Measurements from ENCODE around the gene SLC25A27.
"Not testable (repeated sequence)": the region's sequence is repeated elsewhere in the genome, so short reads cannot be mapped to it uniquely, and the experiment has no call there.

Gene SLC25A27

DNA sequence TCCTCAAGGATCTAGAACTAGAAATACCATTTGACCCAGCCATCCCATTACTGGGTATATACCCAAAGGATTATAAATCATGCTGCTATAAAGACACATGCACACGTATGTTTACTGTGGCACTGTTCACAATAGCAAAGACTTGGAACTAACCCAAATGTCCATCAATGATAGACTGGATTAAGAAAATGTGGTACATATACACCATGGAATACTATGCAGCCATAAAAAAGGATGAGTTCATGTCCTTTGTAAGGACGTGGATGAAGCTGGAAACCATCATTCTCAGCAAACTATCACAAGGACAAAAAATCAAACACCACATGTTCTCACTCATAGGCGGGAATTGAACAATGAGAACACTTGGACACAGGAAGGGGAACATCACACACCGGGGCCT is 4.7 kb upstream of the SLC25A27 start:
- not testable (repeated sequence) for H3K4me3 ChIP-seq (ENCODE audit: low read length); DNase-seq (ENCODE audit: low read depth, low spot score)

DNA sequence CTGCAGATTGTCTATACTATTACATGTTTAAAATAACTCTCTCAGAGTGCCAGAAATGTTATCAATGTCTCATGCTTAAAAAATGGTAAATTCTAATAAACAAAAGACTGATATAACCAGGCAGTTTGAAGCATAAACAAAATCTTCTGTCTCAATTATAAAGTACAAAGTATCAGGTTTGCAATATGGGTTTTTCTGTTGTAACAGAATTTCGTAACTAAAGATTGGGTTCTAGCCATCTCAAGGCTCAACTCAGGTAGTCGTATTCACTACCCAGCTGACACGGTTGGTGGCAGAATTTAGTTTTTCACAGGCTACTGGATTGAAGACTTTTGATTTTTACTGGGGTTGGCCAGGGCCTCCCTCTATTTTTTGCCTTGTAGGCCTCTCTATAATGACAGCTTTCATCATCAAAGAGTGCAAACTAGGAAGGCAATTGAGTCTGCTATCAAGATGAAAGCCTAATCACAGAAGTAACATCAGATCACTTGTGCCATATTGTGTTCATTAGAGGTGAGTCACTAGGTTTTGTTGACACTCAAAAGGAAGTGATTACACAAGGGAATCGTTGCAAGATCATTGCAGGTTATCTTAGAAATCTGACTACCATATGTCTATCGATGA is 3.8 kb upstream of the SLC25A27 start:
- no peak overlapping the region for H3K4me3 ChIP-seq (ENCODE audit: low read length)
- no peak for DNase-seq (ENCODE audit: low read depth, low spot score)

DNA sequence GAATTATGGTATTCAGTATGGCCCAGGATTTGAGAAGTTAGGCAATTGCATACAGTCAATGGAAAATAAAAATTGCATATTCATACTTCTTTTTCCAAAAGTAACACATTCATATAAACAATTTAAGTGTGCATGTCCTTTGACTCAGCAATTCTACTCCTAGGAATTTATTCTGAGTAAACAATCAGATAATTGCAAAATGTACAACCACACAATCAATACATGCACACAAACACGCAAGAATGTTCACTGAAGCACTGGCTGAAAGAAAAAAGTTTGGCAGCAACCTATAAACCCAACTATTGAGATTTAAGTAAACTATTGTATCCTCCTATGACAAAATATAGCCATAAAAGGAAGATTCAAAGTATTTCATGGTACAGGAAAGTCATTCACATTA is 1.8 kb upstream of the SLC25A27 start:
- DNase-seq (ENCODE audit: low read depth, low spot score), result no peak
- H3K4me3 ChIP-seq (ENCODE audit: low read length), result no peak overlapping the region

DNA sequence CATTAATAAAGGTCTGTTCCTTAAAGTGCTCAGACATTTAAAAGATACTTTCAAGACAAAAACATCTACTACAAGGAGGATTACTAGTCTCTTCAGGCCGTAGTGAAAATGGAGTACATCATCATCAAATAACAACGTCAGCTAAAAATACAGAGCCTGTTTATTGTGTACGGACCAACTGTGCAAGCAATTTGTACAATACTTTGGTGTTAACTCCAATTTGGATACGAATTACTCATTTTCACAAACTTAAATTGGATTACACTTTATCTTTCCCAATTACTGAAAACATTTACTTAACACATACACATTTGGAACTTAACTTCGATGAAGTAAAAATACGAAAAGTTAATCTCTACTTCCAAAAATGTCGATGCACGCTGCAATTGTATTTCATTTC is 959 bp upstream of the SLC25A27 start:
- no peak for DNase-seq (ENCODE audit: low read depth, low spot score)
- H3K4me3 ChIP-seq (ENCODE audit: low read length), result no peak overlapping the region

DNA sequence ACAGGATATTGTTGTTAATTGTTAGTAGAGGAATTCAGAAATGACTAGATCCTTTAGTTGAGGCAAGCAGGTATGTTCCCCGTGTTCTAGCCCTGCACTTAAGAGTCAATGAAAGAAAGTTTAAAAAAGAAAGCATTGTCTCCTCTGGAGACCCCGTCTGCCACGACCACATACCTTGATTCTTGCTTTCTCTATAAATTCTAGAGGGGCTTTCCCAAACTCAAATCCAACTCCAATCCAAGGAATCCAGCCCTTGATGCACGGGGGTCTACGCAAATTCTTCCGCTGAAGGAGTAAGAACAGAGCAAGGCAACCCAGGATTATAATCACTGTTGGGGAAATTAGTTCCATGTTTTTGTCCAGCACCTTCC is 558 bp upstream of the SLC25A27 start:
- H3K4me3 ChIP-seq (ENCODE audit: low read length), result peak overlapping the region; percentile 65
- DNase-seq (ENCODE audit: low read depth, low spot score), result no peak

DNA sequence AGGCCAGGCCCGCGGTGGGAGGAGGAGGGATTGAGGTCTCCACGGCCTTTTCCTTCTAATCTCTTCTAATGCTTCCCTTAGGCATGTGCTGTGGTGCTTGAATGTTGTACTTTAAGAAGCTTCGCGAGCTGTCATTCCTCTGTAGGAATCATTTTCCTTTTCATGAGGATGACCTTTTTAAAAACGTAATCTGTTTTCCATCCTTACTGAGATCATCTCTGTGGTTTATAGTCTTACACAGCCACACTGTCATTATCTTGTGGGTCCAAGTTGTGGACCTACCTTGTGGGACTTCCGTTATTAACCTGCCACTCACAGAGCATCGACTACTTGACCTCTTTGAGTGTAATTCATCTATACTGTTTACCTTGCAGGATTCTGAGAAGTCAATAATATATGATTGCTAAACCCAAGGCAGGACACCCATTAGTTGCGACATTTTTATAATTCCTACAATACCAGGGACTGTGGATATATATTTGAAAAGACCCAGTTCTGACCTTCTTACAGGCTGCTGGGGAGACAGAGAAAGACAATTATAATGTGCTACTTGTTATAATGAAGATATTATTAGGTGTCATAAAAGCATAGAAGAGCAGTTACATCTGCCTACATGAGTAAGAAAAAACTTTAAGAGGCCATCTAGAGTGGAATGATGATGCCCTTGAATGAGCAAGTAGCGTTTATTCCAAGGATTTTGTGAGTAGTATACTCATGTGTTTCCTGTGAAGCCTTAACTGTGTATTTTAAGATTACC is 842 bp downstream of the SLC25A27 start:
- H3K4me3 ChIP-seq (ENCODE audit: low read length), result peak overlapping the region; percentile 65

DNA sequence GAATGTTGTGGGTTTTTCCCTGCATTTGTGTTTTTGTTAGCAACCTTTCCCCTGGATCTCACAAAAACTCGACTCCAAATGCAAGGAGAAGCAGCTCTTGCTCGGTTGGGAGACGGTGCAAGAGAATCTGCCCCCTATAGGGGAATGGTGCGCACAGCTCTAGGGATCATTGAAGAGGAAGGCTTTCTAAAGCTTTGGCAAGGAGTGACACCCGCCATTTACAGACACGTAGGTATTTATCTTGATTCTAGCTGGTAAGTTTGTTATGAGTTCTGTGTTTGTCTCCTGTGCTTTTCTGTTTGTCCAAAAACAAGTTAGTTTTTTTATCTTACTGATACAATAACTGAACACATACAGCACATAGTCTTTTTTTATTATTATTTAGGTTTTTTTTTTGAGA is 3.0 kb downstream of the SLC25A27 start:
- peak; percentile 24 for DNase-seq (ENCODE audit: low read depth, low spot score)
- no peak overlapping the region for H3K4me3 ChIP-seq (ENCODE audit: low read length)

More for the DNA sequence above, 842 bp downstream of the SLC25A27 start:
- no peak for DNase-seq (ENCODE audit: low read depth, low spot score)

DNA sequence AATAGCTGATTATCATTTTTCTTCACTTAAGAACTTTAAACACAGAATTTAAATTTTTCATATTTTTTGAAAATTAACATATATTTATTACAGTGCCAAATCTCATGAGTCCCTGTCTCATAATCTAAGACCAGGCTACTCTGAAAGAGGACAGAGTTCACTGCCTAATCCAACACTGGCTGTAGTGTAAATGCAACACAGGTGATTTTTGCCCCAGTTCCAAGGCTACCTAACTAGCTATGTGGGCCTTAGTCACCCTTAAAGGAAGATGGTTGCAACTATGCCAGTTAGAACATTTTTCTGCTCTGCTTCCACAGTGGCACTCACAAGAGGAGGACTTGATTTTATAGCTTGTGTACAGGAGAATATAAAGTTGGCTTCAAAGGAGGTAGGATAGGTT is 4.9 kb downstream of the SLC25A27 start:
- no peak for DNase-seq (ENCODE audit: low read depth, low spot score)
- no peak overlapping the region for H3K4me3 ChIP-seq (ENCODE audit: low read length)

DNA sequence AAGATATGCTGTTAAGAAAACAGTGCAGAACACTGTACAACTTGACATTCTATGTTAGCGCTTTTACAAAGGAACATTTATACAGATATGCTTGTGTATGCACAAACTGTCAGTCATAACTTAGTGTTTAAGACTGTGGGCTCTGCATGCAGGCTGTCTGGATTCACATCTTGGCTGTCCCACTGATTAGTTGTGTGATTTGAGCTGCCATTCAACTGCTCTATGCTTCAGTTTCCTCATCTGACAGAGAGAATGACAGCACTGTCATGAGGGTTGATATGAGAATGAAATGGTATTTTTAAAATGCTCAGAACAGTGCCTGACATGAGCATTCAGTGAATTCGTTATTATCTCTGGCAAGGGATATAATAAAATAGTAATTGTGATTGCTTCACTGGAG is 8.7 kb downstream of the SLC25A27 start:
- DNase-seq (ENCODE audit: low read depth, low spot score), result no peak
- H3K4me3 ChIP-seq (ENCODE audit: low read length), result no peak overlapping the region

DNA sequence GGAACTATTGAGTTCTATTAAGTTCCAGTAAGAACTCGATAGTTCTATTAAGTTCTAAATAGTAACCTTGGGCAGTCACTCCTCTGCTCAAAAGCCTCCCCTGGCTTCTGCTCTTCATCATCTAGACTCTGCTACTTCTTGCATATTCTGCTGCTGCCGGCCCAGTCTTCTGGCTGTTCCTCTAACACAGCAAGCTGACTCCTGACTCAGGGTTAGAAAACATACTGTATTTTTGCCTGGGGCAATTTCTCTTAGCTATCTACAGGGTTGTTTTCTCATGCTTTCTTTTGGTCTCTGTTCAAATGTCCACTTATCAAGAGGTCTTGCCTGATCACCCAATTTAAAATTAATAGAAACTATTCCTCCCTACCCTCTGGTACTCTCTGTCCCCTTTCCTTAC is 14.6 kb downstream of the SLC25A27 start:
- no peak for DNase-seq (ENCODE audit: low read depth, low spot score)
- no peak overlapping the region for H3K4me3 ChIP-seq (ENCODE audit: low read length)

DNA sequence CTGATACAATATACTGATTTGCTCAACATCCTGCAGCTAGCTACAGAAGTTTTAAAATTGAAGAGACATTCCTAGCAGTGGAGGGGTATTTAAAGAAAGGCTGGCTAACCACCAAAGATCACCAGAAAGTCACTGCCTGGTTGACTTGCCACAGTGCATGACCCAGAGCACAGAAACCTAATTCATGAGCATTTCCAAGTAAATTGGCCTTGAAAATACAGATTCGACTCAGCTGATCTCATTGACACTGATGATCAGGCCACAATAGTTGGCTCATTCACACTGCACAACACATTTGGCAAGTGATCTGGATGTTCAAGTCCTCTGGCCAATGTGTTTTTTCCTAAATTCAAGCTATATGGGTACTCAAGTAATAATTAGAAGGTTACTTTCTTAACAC is 21.6 kb downstream of the SLC25A27 start:
- DNase-seq (ENCODE audit: low read depth, low spot score), result no peak
- H3K4me3 ChIP-seq (ENCODE audit: low read length), result no peak overlapping the region

DNA sequence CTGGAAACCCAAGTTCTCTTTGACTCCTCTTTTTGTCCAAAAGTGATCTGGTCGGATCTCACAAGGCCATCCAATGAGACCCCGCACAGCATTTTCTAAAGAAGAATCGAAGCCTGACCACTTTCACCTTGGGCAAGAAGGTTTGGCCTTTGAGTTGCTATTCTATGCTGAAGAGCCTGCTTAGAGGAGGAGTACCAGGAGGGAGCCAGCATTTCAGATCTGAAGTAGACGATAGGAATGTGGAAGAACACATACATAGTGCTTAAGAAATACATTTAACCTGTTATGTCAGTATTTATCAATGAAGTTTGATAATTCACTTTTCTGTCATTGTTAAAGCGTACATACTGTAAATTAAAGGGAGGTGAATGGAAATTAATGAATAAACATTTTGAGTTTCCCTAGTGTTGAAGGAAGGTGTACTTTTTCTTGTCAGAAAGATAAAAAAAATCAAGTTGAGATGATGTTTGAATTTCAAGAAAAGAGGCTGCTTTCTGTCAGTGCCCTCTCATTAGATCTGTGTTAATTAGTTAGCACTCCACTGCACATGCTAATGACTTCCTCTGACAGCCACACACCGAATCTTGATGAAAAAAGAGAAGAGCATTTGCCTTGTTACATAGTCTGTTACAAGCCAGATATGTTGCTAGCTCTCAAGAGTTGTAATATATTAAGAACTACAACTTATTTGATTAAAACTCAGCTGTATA is 24.0 kb downstream of the SLC25A27 start:
- no peak for DNase-seq (ENCODE audit: low read depth, low spot score)
- H3K4me3 ChIP-seq (ENCODE audit: low read length), result no peak overlapping the region

DNA sequence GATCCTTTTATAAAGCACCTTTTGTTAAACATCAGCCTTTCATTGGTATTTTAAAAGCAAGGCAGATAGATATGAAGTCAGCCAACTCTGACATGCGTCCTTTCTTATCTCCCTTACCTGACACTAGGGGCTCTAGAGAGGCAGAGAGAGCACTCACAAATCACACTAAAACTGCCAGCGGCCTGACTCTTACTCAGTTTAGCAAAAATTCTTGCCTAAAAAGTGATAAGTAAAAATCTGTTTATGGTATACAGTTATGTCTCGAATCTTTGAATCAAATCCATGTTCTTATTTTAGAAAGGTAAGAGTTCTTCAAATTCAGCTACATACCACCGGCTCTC is 24.5 kb downstream of the SLC25A27 start:
- peak; percentile 21 for DNase-seq (ENCODE audit: low read depth, low spot score)
- no peak overlapping the region for H3K4me3 ChIP-seq (ENCODE audit: low read length)

DNA sequence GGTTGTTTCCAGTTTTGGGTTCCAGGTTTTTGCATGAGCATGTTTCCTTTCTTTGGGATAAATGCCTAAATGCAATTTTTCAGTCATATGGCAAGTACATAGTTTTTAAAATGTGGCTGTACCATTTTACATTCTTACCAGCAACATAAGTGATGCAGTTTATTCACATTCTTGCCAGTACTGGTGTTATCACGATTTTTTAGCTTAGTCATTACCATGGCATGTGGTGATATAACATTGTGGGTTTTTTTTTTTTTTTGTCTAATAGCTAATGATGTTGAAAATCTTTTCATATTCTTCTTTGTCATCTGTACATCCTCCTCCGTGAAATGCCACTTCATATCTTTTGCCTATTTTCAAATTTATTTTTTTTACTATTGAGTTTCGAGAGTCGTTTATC is 32.0 kb downstream of the SLC25A27 start:
- H3K4me3 ChIP-seq (ENCODE audit: low read length), result no peak overlapping the region
- DNase-seq (ENCODE audit: low read depth, low spot score), result no peak

DNA sequence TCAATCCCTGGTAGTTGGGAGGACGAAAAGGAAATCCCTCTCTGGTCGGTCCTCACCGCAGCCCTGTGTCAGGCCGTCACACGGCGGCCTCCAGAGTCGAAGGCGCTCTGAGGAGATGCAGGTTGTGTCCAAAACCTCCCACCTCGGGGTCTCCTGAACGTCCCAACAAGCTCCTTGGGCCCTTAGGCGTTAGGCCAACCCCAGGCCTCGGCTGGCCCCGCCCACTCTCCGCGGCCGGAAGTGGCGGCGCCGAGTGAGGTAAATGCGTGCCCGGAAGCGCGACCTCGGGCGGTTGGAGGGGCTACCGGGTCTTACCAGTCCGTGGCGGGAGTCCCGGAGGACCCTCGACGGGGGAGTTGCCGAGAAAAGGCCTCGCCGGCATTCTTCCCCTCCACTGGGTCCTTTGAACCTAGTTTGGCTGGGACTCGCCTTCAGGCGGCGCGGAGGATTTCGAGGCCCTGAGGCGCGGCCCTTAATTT is 34.9 kb downstream of the SLC25A27 start, which contains the start of gene TDRD6:
TDRD6 (plus strand) TSS at position 267 of the 479 bp plus-strand sequence. CDS start 244 bp downstream, outside the sequence.
- DNase-seq (ENCODE audit: low read depth, low spot score), result no peak
- H3K4me3 ChIP-seq (ENCODE audit: low read length), result no peak within 1 kb of the TSS

DNA sequence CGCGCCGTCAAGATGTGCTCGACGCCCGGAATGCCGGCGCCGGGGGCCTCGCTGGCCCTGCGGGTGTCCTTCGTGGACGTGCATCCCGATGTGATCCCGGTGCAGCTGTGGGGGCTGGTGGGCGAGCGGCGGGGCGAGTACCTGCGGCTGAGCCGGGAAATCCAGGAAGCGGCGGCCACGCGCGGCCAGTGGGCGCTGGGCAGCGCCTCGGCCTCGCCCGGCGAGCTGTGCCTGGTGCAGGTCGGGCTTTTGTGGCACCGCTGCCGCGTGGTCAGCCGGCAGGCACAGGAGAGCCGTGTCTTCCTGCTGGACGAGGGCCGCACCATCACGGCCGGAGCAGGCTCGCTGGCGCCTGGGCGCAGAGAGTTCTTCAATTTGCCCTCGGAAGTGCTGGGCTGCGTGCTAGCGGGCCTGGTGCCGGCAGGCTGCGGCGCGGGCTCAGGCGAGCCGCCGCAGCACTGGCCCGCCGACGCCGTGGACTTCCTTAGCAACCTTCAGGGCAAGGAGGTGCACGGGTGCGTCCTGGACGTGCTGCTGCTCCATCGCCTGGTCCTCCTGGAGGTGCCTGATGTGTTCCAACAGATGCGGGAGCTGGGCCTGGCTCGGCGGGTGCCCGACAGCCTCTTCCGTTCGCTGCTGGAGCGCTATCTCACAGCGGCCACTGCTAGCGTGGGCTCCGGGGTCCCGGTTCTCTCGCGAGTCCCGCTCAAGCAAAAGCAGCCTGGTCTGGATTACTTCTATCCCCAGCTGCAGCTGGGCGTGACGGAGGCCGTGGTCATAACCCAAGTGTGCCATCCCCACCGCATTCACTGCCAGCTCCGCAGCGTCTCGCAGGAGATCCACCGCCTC is 35.6 kb downstream of the SLC25A27 start:
- no peak for DNase-seq (ENCODE audit: low read depth, low spot score)
- H3K4me3 ChIP-seq (ENCODE audit: low read length), result no peak overlapping the region

DNA sequence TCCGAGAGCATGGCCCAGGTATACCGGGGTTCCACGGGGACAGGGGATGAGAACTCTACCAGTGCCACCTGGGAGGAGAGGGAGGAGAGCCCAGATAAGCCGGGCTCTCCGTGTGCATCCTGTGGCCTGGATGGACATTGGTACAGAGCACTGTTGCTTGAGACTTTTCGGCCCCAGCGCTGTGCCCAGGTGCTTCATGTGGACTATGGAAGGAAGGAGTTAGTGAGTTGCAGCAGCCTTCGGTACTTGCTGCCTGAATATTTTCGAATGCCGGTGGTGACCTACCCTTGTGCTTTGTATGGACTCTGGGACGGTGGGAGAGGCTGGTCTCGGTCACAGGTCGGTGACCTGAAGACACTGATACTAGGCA is 36.2 kb downstream of the SLC25A27 start:
- H3K4me3 ChIP-seq (ENCODE audit: low read length), result no peak overlapping the region
- no peak for DNase-seq (ENCODE audit: low read depth, low spot score)

DNA sequence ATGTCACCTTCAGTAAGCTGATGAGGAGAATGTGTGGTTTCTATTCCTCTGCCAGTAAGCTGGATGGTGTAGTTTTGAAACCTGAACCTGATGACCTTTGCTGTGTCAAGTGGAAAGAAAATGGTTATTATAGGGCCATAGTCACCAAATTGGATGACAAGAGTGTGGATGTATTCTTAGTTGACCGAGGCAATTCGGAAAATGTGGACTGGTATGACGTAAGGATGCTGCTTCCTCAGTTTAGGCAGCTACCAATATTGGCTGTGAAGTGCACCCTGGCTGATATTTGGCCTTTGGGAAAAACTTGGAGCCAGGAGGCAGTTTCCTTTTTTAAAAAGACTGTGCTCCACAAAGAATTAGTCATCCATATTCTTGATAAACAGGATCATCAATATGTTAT is 36.9 kb downstream of the SLC25A27 start:
- DNase-seq (ENCODE audit: low read depth, low spot score), result no peak
- no peak overlapping the region for H3K4me3 ChIP-seq (ENCODE audit: low read length)

DNA sequence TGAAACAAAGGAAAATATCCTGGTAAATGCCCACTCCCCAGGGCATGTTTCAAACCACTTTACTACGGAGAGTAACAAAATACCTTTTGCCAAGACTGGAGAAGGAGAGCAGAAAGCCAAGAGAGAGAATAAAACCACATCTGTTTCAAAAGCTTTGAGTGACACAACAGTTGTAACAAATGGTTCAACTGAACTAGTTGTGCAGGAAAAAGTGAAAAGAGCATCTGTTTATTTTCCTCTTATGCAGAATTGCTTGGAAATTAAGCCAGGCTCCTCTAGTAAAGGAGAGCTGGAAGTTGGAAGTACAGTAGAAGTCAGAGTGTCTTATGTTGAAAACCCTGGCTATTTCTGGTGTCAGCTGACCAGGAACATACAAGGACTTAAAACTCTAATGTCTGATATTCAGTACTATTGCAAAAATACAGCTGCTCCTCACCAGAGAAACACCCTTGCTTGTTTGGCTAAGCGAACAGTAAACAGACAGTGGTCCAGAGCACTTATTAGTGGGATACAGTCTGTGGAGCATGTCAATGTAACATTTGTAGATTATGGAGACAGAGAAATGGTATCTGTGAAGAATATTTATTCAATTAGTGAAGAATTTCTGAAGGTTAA is 37.5 kb downstream of the SLC25A27 start:
- H3K4me3 ChIP-seq (ENCODE audit: low read length), result no peak overlapping the region
- DNase-seq (ENCODE audit: low read depth, low spot score), result no peak

All from Jurkat, Clone E6-1 (cell line).